Astrocyte (in vitro differentiated cells and primary cell): ENCODE data around the gene EXOC4. TPM values are rescaled to one million over a fixed set of nuclear protein-coding genes. Genes with fewer than 3 reads are reported as not detected.

ENCODE experiments used
- DNase-seq: peaks from one replicate; pipeline ENCODE4 v3.0.0-alpha.2; 2010; ENCODE audit warnings: low read depth
- FAIRE-seq: peaks from 2 replicates; lab custom pipeline; 2011; peaks lifted over from hg19 to GRCh38; lab: Jason Lieb, UNC
- H2AFZ ChIP-seq: 2 replicates; pipeline ENCODE4 v1.6.0; 2012; ENCODE audit warnings: low read depth, low read length, inconsistent platforms
- H3K27ac ChIP-seq: 2 replicates; pipeline ENCODE4 v1.5.1; 2011; ENCODE audit warnings: low read depth, low read length, inconsistent platforms
- H3K27me3 ChIP-seq: 2 replicates; pipeline ENCODE4 v1.6.0; 2011; ENCODE audit warnings: low read length, inconsistent platforms; ENCODE audit not compliant: insufficient read depth
- H3K36me3 ChIP-seq: 2 replicates; pipeline ENCODE4 v1.5.1; 2011; ENCODE audit warnings: low read length, inconsistent platforms; ENCODE audit not compliant: insufficient read depth
- H3K4me1 ChIP-seq: 2 replicates; pipeline ENCODE4 v1.5.1; 2011; ENCODE audit warnings: low read length, inconsistent platforms; ENCODE audit not compliant: insufficient read depth
- H3K4me2 ChIP-seq: 2 replicates; pipeline ENCODE4 v1.6.0; 2012; ENCODE audit warnings: low read length, inconsistent platforms
- H3K4me3 ChIP-seq: 2 replicates; pipeline ENCODE4 v1.5.1; 2011; ENCODE audit warnings: low read depth, mild to moderate bottlenecking, low read length, inconsistent platforms; ENCODE audit not compliant: insufficient read depth
- H3K79me2 ChIP-seq: 2 replicates; pipeline ENCODE4 v1.6.0; 2012; ENCODE audit warnings: mild to moderate bottlenecking, low read length, inconsistent platforms; ENCODE audit not compliant: insufficient read depth
- H3K9ac ChIP-seq: 2 replicates; pipeline ENCODE4 v1.6.0; 2012; ENCODE audit warnings: mild to moderate bottlenecking, low read length, inconsistent platforms
- H3K9me3 ChIP-seq: 2 replicates; pipeline ENCODE4 v1.5.1; 2012; ENCODE audit warnings: low read depth, mild to moderate bottlenecking, low read length, inconsistent platforms; ENCODE audit not compliant: insufficient read depth
- H4K20me1 ChIP-seq: 2 replicates; pipeline ENCODE4 v1.6.0; 2012; ENCODE audit warnings: low read length, inconsistent platforms; ENCODE audit not compliant: insufficient read depth
- H3K27ac Mint-ChIP-seq: one replicate; pipeline ENCODE4 v1.8.0; 2021; ENCODE audit warnings: mild to moderate bottlenecking, mixed read lengths; ENCODE audit not compliant: unreplicated experiment
- H3K27me3 Mint-ChIP-seq: one replicate; pipeline ENCODE4 v1.8.0; 2021; ENCODE audit warnings: low read depth, mixed read lengths; ENCODE audit not compliant: unreplicated experiment
- H3K36me3 Mint-ChIP-seq: one replicate; pipeline ENCODE4 v1.8.0; 2021; ENCODE audit warnings: low read depth, mixed read lengths; ENCODE audit not compliant: unreplicated experiment
- H3K4me1 Mint-ChIP-seq: one replicate; pipeline ENCODE4 v1.8.0; 2021; ENCODE audit warnings: low read depth, mixed read lengths; ENCODE audit not compliant: unreplicated experiment
- H3K4me3 Mint-ChIP-seq: one replicate; pipeline ENCODE4 v1.8.0; 2021; ENCODE audit warnings: mild to moderate bottlenecking, moderate library complexity, mixed read lengths; ENCODE audit not compliant: unreplicated experiment
- H3K9me3 Mint-ChIP-seq: one replicate; pipeline ENCODE4 v1.8.0; 2021; ENCODE audit warnings: mild to moderate bottlenecking, mixed read lengths; ENCODE audit not compliant: unreplicated experiment
- CTCF ChIP-seq: IDR thresholded peaks from 2 replicates; pipeline ENCODE4 v1.5.1; 2011; ENCODE audit warnings: low read depth, mild to moderate bottlenecking, inconsistent platforms, low read length, moderate library complexity; ENCODE audit not compliant: insufficient read depth
- EZH2 ChIP-seq: IDR thresholded peaks from 2 replicates; pipeline ENCODE4 v1.6.1; 2012; ENCODE audit warnings: mild to moderate bottlenecking, low read length, inconsistent platforms; ENCODE audit not compliant: insufficient read depth
- total RNA-seq: library from RNA; stranded (reverse); gene quantifications from 2 replicates; pipeline ENCODE4 v1.2.1, GENCODE V29; 2021

EXOC4 gene
- total RNA-seq, 1 donor from 2014 or later: 57.5 TPM

- H3K4me2 ChIP-seq: no peak overlapping the region
These were observed 250.1 kb downstream of the EXOC4 start for GRCh38 chr7:133502972-133503371.

GRCh38 chr7:133504825-133505224, 251.9 kb downstream of the EXOC4 start:
- H3K4me1 ChIP-seq: no peaks in the 10 kb centered on the region
- FAIRE-seq: no peak
- TF ChIP-seq CTCF: no peak
- TF ChIP-seq EZH2: no peak

More at GRCh38 chr7:133502972-133503371, 250.1 kb downstream of the EXOC4 start:
- no peak overlapping the region for H3K4me3 ChIP-seq
- H3K36me3 ChIP-seq: no peaks in the 10 kb centered on the region
- H3K27me3 Mint-ChIP-seq: no peaks in the 10 kb centered on the region
- no peaks in the 10 kb centered on the region for H3K36me3 Mint-ChIP-seq
- TF ChIP-seq EZH2 (no peak), CTCF (no peak)
- H3K4me1 Mint-ChIP-seq: peaks cover 10% of the 10 kb centered on the region
- H3K27ac ChIP-seq: no peak overlapping the region
- no peaks in the 10 kb centered on the region for H3K9me3 ChIP-seq
- H3K9me3 Mint-ChIP-seq: no peaks in the 10 kb centered on the region
- H2AFZ ChIP-seq: no peak overlapping the region
- no peak overlapping the region for H3K4me3 Mint-ChIP-seq
- no peaks in the 10 kb centered on the region for H4K20me1 ChIP-seq
- no peak for DNase-seq
- no peak overlapping the region for H3K9ac ChIP-seq
- no peaks in the 10 kb centered on the region for H3K79me2 ChIP-seq
- H3K4me1 ChIP-seq: no peaks in the 10 kb centered on the region
- FAIRE-seq: no peak
- no peak overlapping the region for H3K27ac Mint-ChIP-seq
- no peaks in the 10 kb centered on the region for H3K27me3 ChIP-seq

GRCh38 chr7:133509822-133510221, 256.9 kb downstream of the EXOC4 start:
- no peak overlapping the region for H3K27ac Mint-ChIP-seq
- FAIRE-seq (no peak), DNase-seq (no peak)
- Histone ChIP-seq H3K36me3 (no peaks in the 10 kb centered on the region), H3K4me1 (peaks cover 8% of the 10 kb centered on the region), H3K79me2 (no peaks in the 10 kb centered on the region), H3K4me2 (no peak overlapping the region), H3K27me3 (peaks cover 3% of the 10 kb centered on the region), H3K9me3 (no peaks in the 10 kb centered on the region), H3K9ac (no peak overlapping the region), H4K20me1 (peaks cover 3% of the 10 kb centered on the region), H3K4me3 (no peak overlapping the region), H3K27ac (no peak overlapping the region), H2AFZ (no peak overlapping the region)
- no peaks in the 10 kb centered on the region for H3K36me3 Mint-ChIP-seq
- no peak for TF ChIP-seq EZH2
- no peak for TF ChIP-seq CTCF
- peaks cover 6% of the 10 kb centered on the region for H3K4me1 Mint-ChIP-seq
- H3K27me3 Mint-ChIP-seq: no peaks in the 10 kb centered on the region
- H3K4me3 Mint-ChIP-seq: no peak overlapping the region
- peaks cover 3% of the 10 kb centered on the region for H3K9me3 Mint-ChIP-seq

More at GRCh38 chr7:133504825-133505224, 251.9 kb downstream of the EXOC4 start:
- H3K4me2 ChIP-seq: peak overlapping the region; percentile 17
- Mint-ChIP-seq H3K27me3 (no peaks in the 10 kb centered on the region), H3K4me1 (peaks cover 10% of the 10 kb centered on the region), H3K4me3 (no peak overlapping the region), H3K36me3 (no peaks in the 10 kb centered on the region), H3K27ac (no peak overlapping the region), H3K9me3 (no peaks in the 10 kb centered on the region)
- H3K9me3 ChIP-seq: no peaks in the 10 kb centered on the region
- no peaks in the 10 kb centered on the region for H3K36me3 ChIP-seq
- no peaks in the 10 kb centered on the region for H3K79me2 ChIP-seq
- no peaks in the 10 kb centered on the region for H3K27me3 ChIP-seq
- no peak overlapping the region for H3K9ac ChIP-seq
- peaks cover 3% of the 10 kb centered on the region for H4K20me1 ChIP-seq
- no peak overlapping the region for H2AFZ ChIP-seq
- H3K4me3 ChIP-seq: no peak overlapping the region
- peak; percentile 62 for DNase-seq
- H3K27ac ChIP-seq: no peak overlapping the region
